ENCODE measurements around the gene NNMT. TPM values are rescaled to one million over a fixed set of nuclear protein-coding genes. Genes with fewer than 3 reads are reported as not detected.

NNMT gene
- total RNA-seq, 1 experiment from 2014 or later = not detected

- Histone ChIP-seq H3F3A (ENCODE audit: insufficient read depth, low read depth) (no peaks in the 10 kb centered on the region), H3K27ac (no peak overlapping the region), H3K9me3 (ENCODE audit: insufficient read depth, low read depth) (no peaks in the 10 kb centered on the region; the same call in 1 of the 2 replicates), H3K27me3 (ENCODE audit: insufficient read depth, low read depth) (peaks cover 25% of the 10 kb centered on the region), H3K4me3 (no peak overlapping the region), H3K36me3 (ENCODE audit: low read depth) (no peaks in the 10 kb centered on the region), H3K79me2 (ENCODE audit: low read depth) (no peaks in the 10 kb centered on the region), H3K4me1 (replicated peaks; ENCODE audit: insufficient read depth) (no peaks in the 10 kb centered on the region), H3K4me2 (no peak overlapping the region), H3K9me2 (ENCODE audit: insufficient read depth) (no peaks in the 10 kb centered on the region), H4K20me1 (ENCODE audit: insufficient read depth) (no peaks in the 10 kb centered on the region; the same call in 1 of the 2 replicates), H2AFZ (no peak overlapping the region)
- BruUV-seq (replicated peaks) = no TSS peak
- intact Hi-C loops (cut with micrococcal nuclease; ENCODE audit: unreplicated experiment) = no loop called here
- DNase-seq = no peak
- no peak for TF ChIP-seq EZH2 (IDR thresholded peaks at IDR 0.05; ENCODE audit: low read depth)
- TF ChIP-seq, protein P1, sequence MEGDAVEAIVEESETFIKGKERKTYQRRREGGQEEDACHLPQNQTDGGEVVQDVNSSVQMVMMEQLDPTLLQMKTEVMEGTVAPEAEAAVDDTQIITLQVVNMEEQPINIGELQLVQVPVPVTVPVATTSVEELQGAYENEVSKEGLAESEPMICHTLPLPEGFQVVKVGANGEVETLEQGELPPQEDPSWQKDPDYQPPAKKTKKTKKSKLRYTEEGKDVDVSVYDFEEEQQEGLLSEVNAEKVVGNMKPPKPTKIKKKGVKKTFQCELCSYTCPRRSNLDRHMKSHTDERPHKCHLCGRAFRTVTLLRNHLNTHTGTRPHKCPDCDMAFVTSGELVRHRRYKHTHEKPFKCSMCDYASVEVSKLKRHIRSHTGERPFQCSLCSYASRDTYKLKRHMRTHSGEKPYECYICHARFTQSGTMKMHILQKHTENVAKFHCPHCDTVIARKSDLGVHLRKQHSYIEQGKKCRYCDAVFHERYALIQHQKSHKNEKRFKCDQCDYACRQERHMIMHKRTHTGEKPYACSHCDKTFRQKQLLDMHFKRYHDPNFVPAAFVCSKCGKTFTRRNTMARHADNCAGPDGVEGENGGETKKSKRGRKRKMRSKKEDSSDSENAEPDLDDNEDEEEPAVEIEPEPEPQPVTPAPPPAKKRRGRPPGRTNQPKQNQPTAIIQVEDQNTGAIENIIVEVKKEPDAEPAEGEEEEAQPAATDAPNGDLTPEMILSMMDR (conservative IDR thresholded peaks at IDR 0.05) = no peak
- CTCF ChIA-PET = no interaction called here
- POLR2A ChIA-PET (ENCODE audit: unreplicated experiment) = no interaction called here
Observed at GRCh38 chr11:114304065-114304464, 7.9 kb downstream of the NNMT start.

DNA sequence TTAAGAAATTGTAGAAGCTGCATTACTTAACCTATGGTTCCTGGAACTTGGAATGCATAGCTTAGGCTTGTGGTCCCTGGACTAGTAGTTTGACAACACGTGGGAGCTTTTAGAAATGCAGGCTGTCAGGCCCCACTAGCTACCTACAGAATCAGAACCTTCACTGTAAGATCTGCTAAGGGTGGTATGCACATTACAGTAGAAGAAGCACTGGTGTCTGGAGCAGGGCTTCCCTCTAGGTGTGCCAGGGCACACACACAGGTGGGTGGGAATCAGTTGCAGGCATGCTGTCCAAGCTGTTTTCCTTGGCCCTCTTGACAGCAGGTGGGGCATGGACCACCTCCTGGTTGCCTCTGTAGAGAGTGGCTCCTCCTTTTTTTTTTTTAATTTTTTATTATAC, 8.8 kb downstream of the NNMT start:
- Histone ChIP-seq H3K9me2 (ENCODE audit: insufficient read depth) (no peaks in the 10 kb centered on the region), H3K4me3 (no peak overlapping the region), H2AFZ (no peak overlapping the region), H3K27me3 (ENCODE audit: insufficient read depth, low read depth) (peaks cover 34% of the 10 kb centered on the region), H3K79me2 (ENCODE audit: low read depth) (no peaks in the 10 kb centered on the region), H3F3A (ENCODE audit: insufficient read depth, low read depth) (no peaks in the 10 kb centered on the region), H4K20me1 (ENCODE audit: insufficient read depth) (no peaks in the 10 kb centered on the region; the same call in 1 of the 2 replicates), H3K36me3 (ENCODE audit: low read depth) (no peaks in the 10 kb centered on the region), H3K4me2 (no peak overlapping the region), H3K27ac (no peak overlapping the region), H3K9me3 (ENCODE audit: insufficient read depth, low read depth) (no peaks in the 10 kb centered on the region; the same call in 1 of the 2 replicates), H3K4me1 (replicated peaks; ENCODE audit: insufficient read depth) (no peaks in the 10 kb centered on the region)
- CTCF ChIA-PET = no interaction called here
- intact Hi-C loops (cut with micrococcal nuclease; ENCODE audit: unreplicated experiment) = no loop called here
- DNase-seq = no peak
- BruUV-seq (replicated peaks) = no TSS peak
- TF ChIP-seq, protein P1 (conservative IDR thresholded peaks at IDR 0.05) = no peak
- no peak for TF ChIP-seq EZH2 (IDR thresholded peaks at IDR 0.05; ENCODE audit: low read depth)
- POLR2A ChIA-PET (ENCODE audit: unreplicated experiment) = no interaction called here

DNA sequence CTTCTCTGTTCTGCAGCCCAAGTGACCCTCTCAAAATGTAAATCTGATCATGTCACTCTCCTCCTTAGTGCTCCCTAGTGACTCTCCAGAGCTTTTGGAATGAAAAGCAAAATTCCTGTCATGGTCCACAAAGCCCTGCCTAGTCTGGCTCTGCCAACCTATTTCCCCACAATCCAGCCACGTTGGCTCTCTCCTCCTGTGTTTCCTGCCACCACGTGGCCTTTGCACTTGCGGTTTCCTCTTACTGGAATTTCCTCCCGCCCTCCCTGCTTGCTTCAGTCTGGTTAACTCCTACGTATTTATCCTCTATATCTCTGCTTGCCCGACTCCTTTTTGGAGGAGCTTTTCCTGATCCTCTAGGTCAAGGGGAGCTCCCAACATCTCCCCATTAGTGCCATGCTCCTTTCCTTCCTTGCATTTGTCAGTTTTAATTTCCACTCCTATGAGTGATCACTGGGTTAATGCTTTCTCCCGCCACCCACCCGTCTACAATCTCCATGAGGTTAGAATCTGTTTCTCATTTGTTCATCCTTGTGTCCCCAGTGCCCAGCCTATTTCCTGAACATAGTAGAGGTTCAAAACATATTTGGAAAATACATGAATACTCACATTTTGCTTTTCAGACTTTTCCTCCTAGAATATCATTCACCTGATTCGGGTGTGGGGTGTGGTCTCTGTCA, 11.5 kb downstream of the NNMT start:
- no peak overlapping the region for H3K4me3 ChIP-seq
- H3K9me2 ChIP-seq (ENCODE audit: insufficient read depth) = no peaks in the 10 kb centered on the region
- DNase-seq = no peak
- TF ChIP-seq, protein P1 (conservative IDR thresholded peaks at IDR 0.05) = no peak
- TF ChIP-seq EZH2 (IDR thresholded peaks at IDR 0.05; ENCODE audit: low read depth) = no peak
- no peak overlapping the region for H3K4me2 ChIP-seq
- no peaks in the 10 kb centered on the region for H3K4me1 ChIP-seq (replicated peaks; ENCODE audit: insufficient read depth)
- no peaks in the 10 kb centered on the region for H3F3A ChIP-seq (ENCODE audit: insufficient read depth, low read depth)
- H3K27me3 ChIP-seq (ENCODE audit: insufficient read depth, low read depth) = peaks cover 61% of the 10 kb centered on the region
- H3K27ac ChIP-seq = no peak overlapping the region
- H3K9me3 ChIP-seq (ENCODE audit: insufficient read depth, low read depth) = no peaks in the 10 kb centered on the region
- ChIA-PET POLR2A (ENCODE audit: unreplicated experiment) (no interaction called here), CTCF (no interaction called here)
- H2AFZ ChIP-seq = no peak overlapping the region
- intact Hi-C loops (cut with micrococcal nuclease; ENCODE audit: unreplicated experiment) = no loop called here
- H3K36me3 ChIP-seq (ENCODE audit: low read depth) = no peaks in the 10 kb centered on the region
- BruUV-seq (replicated peaks) = no TSS peak
- no peaks in the 10 kb centered on the region for H4K20me1 ChIP-seq (ENCODE audit: insufficient read depth)
- no peaks in the 10 kb centered on the region for H3K79me2 ChIP-seq (ENCODE audit: low read depth)

Measured in PC-9 (cell line).